CD4-positive, alpha-beta T cell (primary cell): Measurements from ENCODE around the gene TMEM19. TPM values are rescaled to one million over a fixed set of nuclear protein-coding genes. Genes with fewer than 3 reads are reported as not detected.

Experiments used
- ATAC-seq: fragments of 200-7000 bp; cut with Tn5 transposase; one replicate; pipeline ENCODE4 v1.10.0; 2022; ENCODE audit warnings: mild to moderate bottlenecking; ENCODE audit not compliant: poor library complexity
- CTCF ChIA-PET: fragments of 350-600 bp; sonication (Branson Sonifier 250); formaldehyde crosslinking; loops from one replicate; lab custom pipeline; 2021; ENCODE audit warnings: antibody characterized with exemption, inconsistent platforms; lab: Charles Lee
- POLR2A ChIA-PET: fragments of 350-600 bp; sonication (Branson Sonifier 250); formaldehyde crosslinking; loops from one replicate; lab custom pipeline; 2021; ENCODE audit warnings: antibody characterized with exemption, inconsistent platforms; lab: Charles Lee
- DNase-seq, 14 experiments: peaks; one replicate each; pipeline ENCODE4 v3.0.0-alpha.2; 2013 to 2020; ENCODE audit warnings: mixed read lengths in 2 of 14
- H3K27ac ChIP-seq, 2 donors: one replicate each; pipeline versions ENCODE4 v1.5.1 to v1.7.0; 2013; ENCODE audit warnings: low read length in 2 of 2, low read depth in 1 of 2, mild to moderate bottlenecking in 1 of 2
- H3K27me3 ChIP-seq, 2 experiments: 1 replicate in 1 of 2; 2 replicates in 1 of 2; pipeline versions ENCODE4 v1.6.1 to v1.7.0; 2013; ENCODE audit warnings: low read length in 2 of 2, control low read depth in 1 of 2, mild to moderate bottlenecking in 1 of 2, moderate library complexity in 1 of 2; ENCODE audit not compliant: insufficient read depth in 2 of 2, control insufficient read depth in 1 of 2
- H3K36me3 ChIP-seq: one replicate; pipeline ENCODE4 v1.6.1; 2013; ENCODE audit warnings: low read length, control low read depth; ENCODE audit not compliant: insufficient read depth
- H3K4me1 ChIP-seq: one replicate; pipeline ENCODE4 v1.6.1; 2013; ENCODE audit warnings: low read length, control low read depth; ENCODE audit not compliant: insufficient read depth
- H3K4me3 ChIP-seq: one replicate; pipeline ENCODE4 v1.5.1; 2013; ENCODE audit warnings: mild to moderate bottlenecking, low read length, moderate library complexity
- H3K9me3 ChIP-seq, 2 experiments: 1 replicate in 1 of 2; 2 replicates in 1 of 2; pipeline versions ENCODE4 v1.6.1 to v1.7.0; 2013; ENCODE audit warnings: low read length in 2 of 2, mild to moderate bottlenecking in 2 of 2, control low read depth in 1 of 2, moderate library complexity in 1 of 2; ENCODE audit not compliant: control insufficient read depth in 1 of 2, insufficient read depth in 1 of 2
- H3K27ac Mint-ChIP-seq: one replicate; pipeline ENCODE4 v1.8.0; 2020; ENCODE audit warnings: mixed read lengths
- H3K27me3 Mint-ChIP-seq: one replicate; pipeline ENCODE4 v1.8.0; 2021; ENCODE audit warnings: mixed read lengths
- H3K36me3 Mint-ChIP-seq: one replicate; pipeline ENCODE4 v1.8.0; 2021; ENCODE audit warnings: low read depth, mixed read lengths
- H3K4me1 Mint-ChIP-seq: one replicate; pipeline ENCODE4 v1.8.0; 2021; ENCODE audit warnings: low read depth, mixed read lengths
- H3K4me3 Mint-ChIP-seq: one replicate; pipeline ENCODE4 v1.8.0; 2020; ENCODE audit warnings: mild to moderate bottlenecking, mixed read lengths
- H3K9me3 Mint-ChIP-seq: one replicate; pipeline ENCODE4 v1.8.0; 2020; ENCODE audit warnings: mixed read lengths
- CTCF ChIP-seq: fragments of 200-600 bp; IDR thresholded peaks from one replicate; pipeline ENCODE4 v1.8.0; 2022; ENCODE audit warnings: antibody characterized with exemption, mild to moderate bottlenecking
- intact Hi-C, 2 experiments: fragments of 100-400 bp; cut with DNase I in 1 of 2; cut with micrococcal nuclease in 1 of 2; formaldehyde crosslinking; loops; one replicate each; pipeline versions ENCODE4 v1.15.1 to v1.9.0; 2023 to 2025; cut with DNase I, micrococcal nuclease
- total RNA-seq, 174 experiments: library from RNA in 2 of 174; stranded (reverse) in 2 of 174; gene quantifications; one replicate each; pipeline ENCODE4 v1.2.3 and lab custom pipeline; 2021 to 2026

TMEM19 gene
- total RNA-seq, 2 experiments from 2014 or later = 8.9 to 11.6 TPM

- ATAC-seq (no peak), DNase-seq (no peak)
- no peaks in the 10 kb centered on the region for H3K9me3 Mint-ChIP-seq
- no peaks in the 10 kb centered on the region for H3K9me3 ChIP-seq
- no peak for TF ChIP-seq CTCF
- H3K4me1 Mint-ChIP-seq = peaks cover 48% of the 10 kb centered on the region
- H3K27me3 ChIP-seq = no peaks in the 10 kb centered on the region
- no peak overlapping the region for H3K27ac Mint-ChIP-seq
- H3K4me3 ChIP-seq = no peak overlapping the region
- no peaks in the 10 kb centered on the region for H3K4me1 ChIP-seq
- intact Hi-C loops = no loop called here
- no peaks in the 10 kb centered on the region for H3K27me3 Mint-ChIP-seq
- H3K36me3 Mint-ChIP-seq = peaks cover 35% of the 10 kb centered on the region
- H3K36me3 ChIP-seq = peaks cover 54% of the 10 kb centered on the region
- H3K4me3 Mint-ChIP-seq = no peak overlapping the region
- ChIA-PET CTCF (no interaction called here), POLR2A (no interaction called here)
- H3K27ac ChIP-seq = no peak overlapping the region
Measured at GRCh38 chr12:71653137-71653536, 32.7 kb upstream of the TMEM19 start.

- Mint-ChIP-seq H3K4me1 (peaks cover 47% of the 10 kb centered on the region), H3K27me3 (no peaks in the 10 kb centered on the region), H3K4me3 (peak overlapping the region; percentile 36), H3K27ac (no peak overlapping the region), H3K36me3 (peaks cover 35% of the 10 kb centered on the region), H3K9me3 (no peaks in the 10 kb centered on the region)
- H3K9me3 ChIP-seq = no peaks in the 10 kb centered on the region
- DNase-seq (no peak), ATAC-seq (no peak)
- H3K27ac ChIP-seq = no peak overlapping the region
- intact Hi-C loops = no loop called here
- TF ChIP-seq CTCF = no peak
- CTCF ChIA-PET = interaction anchor here (1.3 kb wide), 1 partner anchor 93 kb away, joined by 4 read pairs; no protein-coding TSS in a partner anchor
- H3K27me3 ChIP-seq = no peaks in the 10 kb centered on the region
- POLR2A ChIA-PET = no interaction called here
- no peak overlapping the region for H3K4me3 ChIP-seq
- peaks cover 53% of the 10 kb centered on the region for H3K36me3 ChIP-seq
- H3K4me1 ChIP-seq = no peaks in the 10 kb centered on the region
Measured at GRCh38 chr12:71654200-71654599, 31.7 kb upstream of the TMEM19 start.

- H3K9me3 ChIP-seq = no peaks in the 10 kb centered on the region
- H3K36me3 ChIP-seq = peaks cover 62% of the 10 kb centered on the region
- no peak for ATAC-seq
- no peak for DNase-seq
- H3K27me3 Mint-ChIP-seq = no peaks in the 10 kb centered on the region
- H3K4me3 ChIP-seq = no peak overlapping the region
- H3K9me3 Mint-ChIP-seq = no peaks in the 10 kb centered on the region
- TF ChIP-seq CTCF = no peak
- peak overlapping the region; percentile 7 for H3K4me3 Mint-ChIP-seq
- ChIA-PET POLR2A (interaction anchor here (1.2 kb wide), 1 partner anchor 10 kb away, joined by 3 read pairs; no protein-coding TSS in a partner anchor), CTCF (interaction anchor here (1.3 kb wide), 1 partner anchor 91 kb away, joined by 4 read pairs; no protein-coding TSS in a partner anchor)
- no peak overlapping the region for H3K27ac ChIP-seq
- peaks cover 35% of the 10 kb centered on the region for H3K36me3 Mint-ChIP-seq
- H3K4me1 Mint-ChIP-seq = peaks cover 45% of the 10 kb centered on the region
- intact Hi-C loops = loop anchor here (5.0 kb wide), 2 partner anchors 33 to 37 kb away; no protein-coding TSS in a partner anchor
- no peaks in the 10 kb centered on the region for H3K27me3 ChIP-seq
- H3K27ac Mint-ChIP-seq = peak overlapping the region; percentile 18
- no peaks in the 10 kb centered on the region for H3K4me1 ChIP-seq
Measured at GRCh38 chr12:71655495-71655894, 30.4 kb upstream of the TMEM19 start.
